PC-9 (cell line): ENCODE results near the gene RBM43. TPM values are rescaled to one million over a fixed set of nuclear protein-coding genes. Genes with fewer than 3 reads are reported as not detected.

Experiments used
- BruUV-seq: library from RNA; stranded (reverse); fragments of 400-500 nt; replicated peaks from 2 replicates; lab custom pipeline; 2021; lab: Mats Ljungman, UMichigan
- CTCF ChIA-PET: fragments of 300-600 bp; sonication (Branson Sonifier 250); formaldehyde crosslinking; loops from one replicate; lab custom pipeline; 2022; ENCODE audit warnings: antibody characterized with exemption; lab: Charles Lee
- POLR2A ChIA-PET: fragments of 300-600 bp; sonication (Branson Sonifier 250); formaldehyde crosslinking; loops from one replicate; lab custom pipeline; 2022; ENCODE audit warnings: antibody characterized with exemption; ENCODE audit not compliant: unreplicated experiment; lab: Charles Lee
- DNase-seq, 2 experiments: peaks; one replicate each; pipeline versions ENCODE4 v3.0.0 to v3.0.0-alpha.2; 2015 to 2022; ENCODE audit warnings: mixed read lengths in 1 of 2
- H2AFZ ChIP-seq: fragments of 200-600 bp; sonication (generic); 2 replicates; pipeline ENCODE4 v1.8.1; 2017; ENCODE audit warnings: antibody characterized with exemption
- H3F3A ChIP-seq: fragments of 200-600 bp; sonication (generic); 2 replicates; pipeline ENCODE4 v1.8.1; 2017; ENCODE audit warnings: antibody characterized with exemption, mild to moderate bottlenecking, low read depth; ENCODE audit not compliant: insufficient read depth
- H3K27ac ChIP-seq: fragments of 200-600 bp; sonication (generic); 2 replicates; pipeline ENCODE4 v1.6.1; 2016; ENCODE audit warnings: mixed run types
- H3K27me3 ChIP-seq: fragments of 200-600 bp; sonication (generic); 2 replicates; pipeline ENCODE4 v1.6.1; 2016; ENCODE audit warnings: low read depth, mixed run types; ENCODE audit not compliant: insufficient read depth
- H3K36me3 ChIP-seq: fragments of 200-600 bp; sonication (generic); 2 replicates; pipeline ENCODE4 v1.6.1; 2016; ENCODE audit warnings: low read depth, mixed run types
- H3K4me1 ChIP-seq: fragments of 200-600 bp; sonication (generic); replicated peaks from 2 replicates; pipeline ENCODE4 v1.6.1; 2016; ENCODE audit warnings: mixed run types; ENCODE audit not compliant: insufficient read depth
- H3K4me2 ChIP-seq: fragments of 200-600 bp; sonication (generic); 2 replicates; pipeline ENCODE4 v1.6.1; 2017; ENCODE audit warnings: mixed run types
- H3K4me3 ChIP-seq: fragments of 200-600 bp; sonication (generic); 2 replicates; pipeline ENCODE4 v1.6.1; 2016; ENCODE audit warnings: mixed run types
- H3K79me2 ChIP-seq: fragments of 200-600 bp; sonication (generic); 2 replicates; pipeline ENCODE4 v1.6.1; 2017; ENCODE audit warnings: low read depth, mixed run types
- H3K9me2 ChIP-seq: fragments of 200-600 bp; sonication (generic); 2 replicates; pipeline ENCODE4 v1.8.1; 2017; ENCODE audit warnings: mild to moderate bottlenecking; ENCODE audit not compliant: insufficient read depth
- H3K9me3 ChIP-seq: fragments of 200-600 bp; sonication (generic); 2 replicates; pipeline ENCODE4 v1.8.1; 2016; ENCODE audit warnings: low read depth; ENCODE audit not compliant: insufficient read depth
- H4K20me1 ChIP-seq: fragments of 200-600 bp; sonication (generic); 2 replicates; pipeline ENCODE4 v1.8.1; 2017; ENCODE audit not compliant: insufficient read depth
- EZH2 ChIP-seq: fragments of 200-600 bp; sonication (generic); IDR thresholded peaks from 2 replicates; pipeline ENCODE4 v1.8.0; 2017; ENCODE audit warnings: antibody characterized with exemption, low read depth
- intact Hi-C: fragments of 100-400 bp; cut with micrococcal nuclease; formaldehyde crosslinking; loops from one replicate; pipeline ENCODE4 v1.10.0; 2022; ENCODE audit not compliant: unreplicated experiment
- total RNA-seq: library from RNA; stranded (reverse); gene quantifications from 2 replicates; pipeline ENCODE4 v1.2.3, GENCODE V29; 2021
- TF ChIP-seq, protein P1 (sequence below): fragments of 200-600 bp; sonication (generic); conservative IDR thresholded peaks from 2 replicates; pipeline ENCODE4 v1.6.1; 2017; ENCODE audit warnings: mixed run types, antibody characterized with exemption, mild to moderate bottlenecking, moderate library complexity

The RBM43 gene
- total RNA-seq, 1 experiment from 2014 or later: 5.3 TPM

DNA sequence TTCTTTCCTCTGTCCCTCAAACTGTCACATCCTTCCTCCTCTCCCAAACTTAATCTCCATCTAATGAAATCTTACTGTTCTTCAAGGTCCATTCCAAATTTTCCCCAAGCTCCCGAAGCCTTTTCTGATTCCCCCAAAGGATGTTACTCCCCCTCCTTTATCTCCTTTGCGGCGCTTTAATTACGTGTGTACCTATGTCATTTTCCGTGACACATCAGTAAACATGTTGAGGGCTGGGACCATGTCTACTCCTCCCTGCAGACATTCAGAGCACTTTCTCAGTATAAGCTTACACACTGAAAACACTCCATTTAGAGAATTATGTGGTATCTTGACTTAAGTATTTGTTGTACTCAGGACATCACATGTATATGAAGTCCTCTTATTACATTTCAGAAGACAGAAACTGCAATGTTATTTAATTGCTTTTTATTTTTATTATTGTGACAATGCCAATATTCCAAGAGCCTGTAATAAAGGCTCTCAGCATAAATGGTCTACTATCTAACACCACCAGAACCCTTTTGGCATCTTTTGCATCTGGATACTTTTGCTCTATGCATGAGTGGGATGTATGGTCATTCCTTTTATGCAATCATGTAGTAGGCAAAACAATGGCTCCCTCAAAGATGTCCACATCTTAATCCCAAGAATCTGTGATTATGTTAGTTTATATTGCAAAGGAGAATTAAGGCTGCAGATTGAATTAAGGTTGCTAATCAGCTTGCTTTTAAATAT is 26.0 kb upstream of the RBM43 start:
- H3K9me2 ChIP-seq: no peaks in the 10 kb centered on the region
- no peak for TF ChIP-seq EZH2
- TF ChIP-seq, protein P1, sequence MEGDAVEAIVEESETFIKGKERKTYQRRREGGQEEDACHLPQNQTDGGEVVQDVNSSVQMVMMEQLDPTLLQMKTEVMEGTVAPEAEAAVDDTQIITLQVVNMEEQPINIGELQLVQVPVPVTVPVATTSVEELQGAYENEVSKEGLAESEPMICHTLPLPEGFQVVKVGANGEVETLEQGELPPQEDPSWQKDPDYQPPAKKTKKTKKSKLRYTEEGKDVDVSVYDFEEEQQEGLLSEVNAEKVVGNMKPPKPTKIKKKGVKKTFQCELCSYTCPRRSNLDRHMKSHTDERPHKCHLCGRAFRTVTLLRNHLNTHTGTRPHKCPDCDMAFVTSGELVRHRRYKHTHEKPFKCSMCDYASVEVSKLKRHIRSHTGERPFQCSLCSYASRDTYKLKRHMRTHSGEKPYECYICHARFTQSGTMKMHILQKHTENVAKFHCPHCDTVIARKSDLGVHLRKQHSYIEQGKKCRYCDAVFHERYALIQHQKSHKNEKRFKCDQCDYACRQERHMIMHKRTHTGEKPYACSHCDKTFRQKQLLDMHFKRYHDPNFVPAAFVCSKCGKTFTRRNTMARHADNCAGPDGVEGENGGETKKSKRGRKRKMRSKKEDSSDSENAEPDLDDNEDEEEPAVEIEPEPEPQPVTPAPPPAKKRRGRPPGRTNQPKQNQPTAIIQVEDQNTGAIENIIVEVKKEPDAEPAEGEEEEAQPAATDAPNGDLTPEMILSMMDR: no peak
- no peaks in the 10 kb centered on the region for H3K36me3 ChIP-seq
- ChIA-PET POLR2A (interaction anchor here (0.6 kb wide), 1 partner anchor 266 kb away, joined by 4 read pairs; no protein-coding TSS in a partner anchor), CTCF (no interaction called here)
- no peaks in the 10 kb centered on the region for H3K9me3 ChIP-seq
- H3K4me2 ChIP-seq: peak overlapping the region; percentile 79
- intact Hi-C loops: no loop called here
- BruUV-seq: no TSS peak
- H2AFZ ChIP-seq: peak overlapping the region; percentile 95
- H4K20me1 ChIP-seq: no peaks in the 10 kb centered on the region
- H3K4me1 ChIP-seq: peaks cover 19% of the 10 kb centered on the region
- DNase-seq: no peak
- 0 out of 2 replicates have a peak overlapping the region, but pooled peaks have one; percentile 1 for H3K27ac ChIP-seq
- H3K4me3 ChIP-seq: peak overlapping the region; percentile 69
- peaks cover 16% of the 10 kb centered on the region for H3F3A ChIP-seq
- peaks cover 7% of the 10 kb centered on the region; the same call in 1 of the 2 replicates for H3K79me2 ChIP-seq
- no peaks in the 10 kb centered on the region for H3K27me3 ChIP-seq

DNA sequence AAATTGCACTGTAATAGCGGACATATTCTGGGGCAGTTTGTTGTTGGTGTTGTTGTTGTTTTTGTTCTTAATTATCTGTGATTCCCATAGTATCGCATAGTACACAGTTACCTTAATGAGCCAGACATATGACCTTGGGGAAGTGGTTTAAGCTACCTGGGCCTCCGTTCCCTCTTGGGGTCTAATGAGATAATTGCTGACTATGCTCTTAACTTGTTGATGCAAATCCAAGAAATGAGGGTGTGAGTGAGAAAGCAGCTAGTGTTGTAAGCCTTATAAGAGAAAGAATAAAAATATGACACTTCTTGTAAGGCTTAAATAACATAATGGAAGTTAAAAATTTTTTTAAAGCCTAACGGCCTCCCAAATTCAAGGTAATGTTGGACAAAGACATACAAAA is 20.7 kb upstream of the RBM43 start:
- TF ChIP-seq, protein P1: no peak
- no peak for TF ChIP-seq EZH2
- Histone ChIP-seq H3K36me3 (no peaks in the 10 kb centered on the region), H3K27me3 (no peaks in the 10 kb centered on the region), H3K4me2 (no peak overlapping the region), H3K9me3 (no peaks in the 10 kb centered on the region), H3K79me2 (0 out of 2 replicates have a peak, but pooled peaks cover 1% of the 10 kb centered on the region), H3K27ac (no peak overlapping the region), H3K4me1 (0 out of 2 replicates have a peak, but pooled peaks cover under 1% of the 10 kb centered on the region), H3K4me3 (no peak overlapping the region), H3K9me2 (no peaks in the 10 kb centered on the region), H4K20me1 (no peaks in the 10 kb centered on the region), H3F3A (no peaks in the 10 kb centered on the region), H2AFZ (no peak overlapping the region)
- DNase-seq: no peak
- CTCF ChIA-PET: no interaction called here
- POLR2A ChIA-PET: no interaction called here
- BruUV-seq: no TSS peak
- intact Hi-C loops: no loop called here

DNA sequence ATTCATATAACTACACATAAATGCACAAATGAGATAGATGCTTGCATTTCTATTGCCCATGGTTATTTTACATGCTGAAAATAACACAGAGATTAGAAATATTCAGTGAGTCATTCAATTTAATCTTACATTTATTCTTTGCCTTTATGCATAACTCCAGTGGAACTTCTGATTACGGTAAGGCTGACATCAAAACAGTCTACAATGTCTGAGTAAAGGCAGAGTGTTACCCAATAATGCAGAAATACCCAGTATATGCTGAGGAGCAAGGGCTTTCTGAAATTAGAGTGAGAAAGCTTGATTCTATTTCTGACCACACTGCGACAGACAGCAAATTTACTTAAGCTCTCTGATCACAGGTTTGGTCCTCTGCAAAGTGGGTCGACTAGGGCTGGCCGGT is 18.6 kb upstream of the RBM43 start:
- no peak overlapping the region for H2AFZ ChIP-seq
- no peak for DNase-seq
- no peaks in the 10 kb centered on the region for H3F3A ChIP-seq
- H3K9me3 ChIP-seq: no peaks in the 10 kb centered on the region
- CTCF ChIA-PET: no interaction called here
- POLR2A ChIA-PET: no interaction called here
- H3K27me3 ChIP-seq: no peaks in the 10 kb centered on the region
- H3K36me3 ChIP-seq: no peaks in the 10 kb centered on the region
- H3K9me2 ChIP-seq: no peaks in the 10 kb centered on the region
- no peaks in the 10 kb centered on the region for H3K79me2 ChIP-seq
- no peak overlapping the region for H3K27ac ChIP-seq
- BruUV-seq: no TSS peak
- H3K4me1 ChIP-seq: no peaks in the 10 kb centered on the region
- H4K20me1 ChIP-seq: no peaks in the 10 kb centered on the region
- intact Hi-C loops: no loop called here
- no peak overlapping the region for H3K4me2 ChIP-seq
- no peak overlapping the region for H3K4me3 ChIP-seq
- no peak for TF ChIP-seq EZH2
- TF ChIP-seq, protein P1: no peak
